Kidney glomerular epithelial cell (primary cell): ENCODE measurements around the gene SEMA6B.
"Not testable (repeated sequence)": the region's sequence is repeated elsewhere in the genome, so short reads cannot be mapped to it uniquely, and the experiment has no call there.

Source experiments
- DNase-seq: peaks from one replicate; lab custom pipeline; 2025; lab: John Stamatoyannopoulos, UW

Gene SEMA6B

DNA sequence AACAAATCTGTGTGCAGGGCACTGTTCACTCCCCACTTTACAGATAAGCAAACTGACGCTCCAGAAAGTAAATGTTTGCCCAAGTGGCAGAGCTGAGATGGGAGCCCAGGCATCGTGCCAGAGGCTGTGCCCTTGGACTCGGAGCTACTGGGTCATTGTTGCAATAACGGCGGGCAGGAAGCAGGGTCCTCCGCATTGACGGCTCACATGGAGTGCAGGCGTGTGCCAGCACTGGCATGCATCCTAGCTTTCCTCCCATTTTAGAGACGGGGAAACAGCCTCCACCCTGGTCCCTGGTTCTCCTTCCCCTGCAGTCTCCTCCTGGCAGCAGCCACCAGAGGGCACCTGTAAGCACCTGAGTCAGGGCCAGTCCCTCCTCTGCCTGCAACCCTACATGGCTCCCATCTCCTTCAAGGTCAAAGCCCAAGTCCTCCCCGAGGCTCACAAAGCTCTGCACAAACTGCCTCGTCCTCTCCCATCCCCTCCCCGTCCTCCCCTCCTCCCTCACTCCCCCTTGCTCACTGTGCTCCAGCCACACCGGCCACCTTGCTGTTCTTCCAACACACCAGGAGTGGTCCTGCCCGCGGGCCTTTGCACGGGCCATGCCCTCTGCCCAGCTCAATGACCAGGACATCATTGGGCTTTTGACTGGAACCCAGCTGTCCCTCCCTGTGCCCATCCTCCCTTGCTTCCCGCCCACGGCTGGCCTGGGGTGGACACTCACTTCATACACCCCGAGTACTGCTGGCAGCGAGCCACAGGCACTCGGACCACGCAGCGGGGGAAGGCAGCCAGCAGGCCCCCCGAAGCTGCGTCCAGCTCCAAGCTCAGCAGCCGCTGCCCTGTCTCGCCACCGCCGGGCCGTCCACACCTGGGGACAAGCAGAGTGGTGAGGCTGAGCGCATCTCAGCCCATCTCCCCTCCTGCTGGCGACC, 11.9 kb downstream of the SEMA6B start:
- DNase-seq, result no peak

DNA sequence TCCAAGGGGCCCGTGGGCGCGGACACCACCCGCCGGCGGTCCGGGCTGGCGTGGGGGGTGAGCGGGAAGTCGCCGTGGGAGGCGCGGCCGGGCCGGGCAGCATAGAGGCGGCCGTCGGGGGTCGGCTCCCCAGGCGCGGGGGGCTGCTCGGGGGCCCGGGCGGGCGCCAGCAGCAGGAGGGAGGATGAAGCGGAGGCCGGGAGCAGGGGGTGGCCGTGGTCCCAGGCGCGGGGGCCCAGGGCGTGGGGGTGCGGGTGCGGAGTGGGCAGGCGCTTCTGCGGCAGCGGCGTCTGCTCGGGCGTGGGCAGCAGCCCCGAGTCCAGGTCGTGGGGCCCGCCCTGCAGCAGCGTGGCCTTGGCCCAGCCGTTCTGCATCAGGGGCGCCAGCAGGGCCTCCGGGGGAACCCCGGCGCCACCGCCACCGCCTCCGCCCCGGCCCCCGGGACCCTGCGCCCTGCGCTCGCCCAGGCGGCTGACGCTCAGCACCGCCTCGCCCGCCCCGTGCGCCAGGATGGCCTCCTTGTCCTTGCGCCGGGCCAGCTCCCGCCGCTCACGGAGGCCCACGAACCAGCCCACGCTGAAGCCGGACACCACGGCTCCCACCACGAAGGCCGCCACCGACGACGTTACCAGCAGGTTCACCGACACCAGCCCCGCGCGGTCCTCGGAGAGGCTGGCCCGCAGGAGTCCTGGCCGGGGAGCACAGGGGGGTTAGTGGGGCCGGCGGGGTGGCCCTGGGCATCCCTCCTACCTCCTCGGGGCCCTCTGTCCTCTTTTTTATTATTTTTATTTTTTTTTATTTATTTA, 15.4 kb downstream of the SEMA6B start:
- DNase-seq, result no peak

DNA sequence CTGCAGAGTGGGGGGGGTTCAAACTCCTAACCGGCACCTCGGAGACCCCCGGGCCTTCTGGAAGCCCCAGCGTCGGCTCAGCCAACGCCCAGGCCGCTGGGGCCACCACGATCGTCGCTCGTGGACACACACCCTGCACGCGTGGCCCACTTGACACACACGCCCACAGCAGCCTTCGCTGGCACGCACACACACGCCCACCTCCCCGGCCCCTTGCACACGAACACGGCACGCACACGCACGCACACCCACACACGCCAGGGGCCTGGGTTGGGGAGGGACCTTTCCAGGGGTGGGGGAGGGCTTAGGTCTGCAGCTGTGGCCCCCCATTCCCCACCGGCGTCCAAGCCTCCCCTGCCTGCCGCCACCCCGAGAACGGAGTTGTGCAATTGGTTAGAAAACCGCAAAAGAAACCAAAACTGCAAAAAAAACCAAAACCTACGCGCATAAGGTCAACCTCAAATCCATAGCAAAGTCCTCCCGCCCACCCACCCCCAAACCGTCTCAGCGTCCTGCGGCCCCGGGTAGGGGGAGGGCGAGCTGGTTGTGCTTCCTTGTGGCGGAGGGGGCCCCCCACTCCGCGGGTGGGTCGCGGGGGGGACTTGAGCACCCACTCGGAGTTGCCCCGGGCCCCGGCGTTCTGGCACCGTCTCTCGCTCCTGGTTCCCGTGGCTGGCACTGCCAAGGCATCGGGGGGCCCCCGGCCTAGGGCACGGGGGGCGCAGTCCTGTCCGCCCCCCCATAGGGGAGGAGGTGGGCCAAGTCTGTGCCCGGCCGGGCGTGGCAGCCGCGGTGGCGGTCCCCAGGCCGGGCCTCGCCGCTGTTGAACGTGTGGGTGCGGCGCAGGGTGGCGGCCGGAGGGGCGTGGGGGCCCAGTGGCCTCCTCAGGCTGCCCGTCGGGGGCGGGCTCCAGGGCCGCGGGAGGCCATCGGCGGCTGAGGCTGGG, 16.3 kb downstream of the SEMA6B start:
- no peak for DNase-seq

DNA sequence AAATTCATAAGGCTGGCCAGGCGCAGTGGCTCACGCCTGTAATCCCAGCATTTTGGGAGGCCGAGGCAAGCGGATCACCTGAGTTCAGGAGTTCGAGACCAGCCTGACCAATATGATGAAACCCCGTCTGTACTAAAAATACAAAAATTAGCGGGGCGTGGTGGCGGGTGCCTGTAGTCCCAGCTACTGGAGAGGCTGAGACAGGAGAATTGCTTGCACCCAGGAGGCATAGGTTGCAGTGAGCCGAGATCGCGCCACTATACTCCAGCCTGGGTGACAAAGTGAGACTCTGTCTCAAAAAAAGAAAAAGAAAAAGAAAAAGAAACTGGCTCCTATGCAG, 17.7 kb downstream of the SEMA6B start:
- DNase-seq, result not testable (repeated sequence)

DNA sequence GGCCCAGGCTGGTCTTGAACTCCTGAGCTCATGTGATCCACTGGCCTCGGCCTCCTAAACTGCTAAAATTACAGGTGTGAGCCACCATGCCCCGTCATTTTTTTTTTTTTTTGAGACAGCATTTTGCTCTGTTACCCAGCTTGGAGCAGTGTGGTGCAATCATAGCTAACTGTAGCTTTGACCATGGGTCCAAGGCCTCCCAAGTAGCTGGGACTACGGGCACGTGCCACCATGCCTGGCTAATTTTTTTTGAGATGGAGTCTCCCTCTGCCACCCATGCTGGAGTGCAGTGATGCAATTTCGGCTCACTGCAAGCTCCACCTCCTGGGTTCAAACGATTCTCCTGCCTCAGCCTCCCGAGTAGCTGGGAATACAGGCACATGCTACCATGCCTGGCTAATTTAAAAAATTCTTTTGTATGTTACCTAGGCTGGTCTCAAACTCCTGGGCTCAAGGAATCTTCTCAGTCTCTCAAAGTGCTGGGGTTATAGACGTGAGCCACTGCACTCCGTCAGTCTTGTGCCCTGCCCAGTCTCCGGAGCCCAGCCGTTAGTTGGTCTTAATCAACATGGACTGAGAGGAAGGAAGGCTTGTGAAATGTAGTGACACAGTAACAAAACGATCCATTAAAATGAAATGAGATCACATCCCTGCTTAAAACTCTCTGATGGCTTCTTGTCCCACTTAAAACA, 18.2 kb downstream of the SEMA6B start:
- DNase-seq, result no peak

GRCh38 chr19:4539693-4540581, 19.5 kb downstream of the SEMA6B start, which contains the start of gene LRG1:
LRG1 (minus strand) TSS chr19:4540036; CDS start chr19:4540013, 23 bp downstream.
- DNase-seq, result no peak

- no peak for DNase-seq
These were observed 20.3 kb downstream of the SEMA6B start for GRCh38 chr19:4539169-4539692.

- DNase-seq, result no peak
These were observed 20.9 kb downstream of the SEMA6B start for GRCh38 chr19:4538601-4538954.

DNA sequence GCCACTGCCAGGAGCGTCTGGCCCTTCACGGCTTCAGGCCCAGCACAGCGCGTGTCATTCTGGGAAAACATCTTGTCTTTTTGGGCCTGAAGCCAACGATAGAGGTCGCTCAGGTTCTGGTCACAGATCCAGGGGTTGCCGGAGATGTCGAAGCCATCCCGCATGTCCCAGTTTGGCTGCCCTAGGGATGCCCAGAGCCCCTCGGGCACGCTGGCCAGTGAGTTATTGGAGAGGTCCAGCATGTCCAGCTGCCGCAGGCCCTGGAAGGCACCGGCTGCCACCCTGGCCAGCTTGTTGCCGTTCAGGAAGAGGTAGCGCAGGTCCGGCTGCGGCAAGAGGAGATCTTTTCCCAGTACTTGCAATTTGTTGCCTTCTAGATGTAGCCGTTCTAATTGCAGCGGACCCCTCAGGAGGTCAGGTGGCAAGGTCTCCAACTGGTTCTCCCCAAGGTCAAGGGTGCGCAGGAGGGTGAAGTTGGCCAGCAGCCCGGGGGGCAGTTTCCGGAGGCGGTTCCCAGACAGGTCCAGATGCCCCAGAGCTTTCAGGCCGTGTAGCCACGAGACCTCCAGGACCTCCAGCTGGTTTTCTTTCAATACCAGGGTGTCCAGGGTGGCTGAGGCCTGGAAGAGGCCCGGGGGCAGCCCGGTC, 21.4 kb downstream of the SEMA6B start:
- no peak for DNase-seq

- DNase-seq, result no peak
These were observed 22.7 kb downstream of the SEMA6B start for GRCh38 chr19:4536798-4537197.

- no peak for DNase-seq
These were observed 24.4 kb downstream of the SEMA6B start, which contains the start of gene PLIN5 for GRCh38 chr19:4534836-4535658. PLIN5 (minus strand) TSS chr19:4535224; CDS start chr19:4534074, 1,150 bp downstream.

DNA sequence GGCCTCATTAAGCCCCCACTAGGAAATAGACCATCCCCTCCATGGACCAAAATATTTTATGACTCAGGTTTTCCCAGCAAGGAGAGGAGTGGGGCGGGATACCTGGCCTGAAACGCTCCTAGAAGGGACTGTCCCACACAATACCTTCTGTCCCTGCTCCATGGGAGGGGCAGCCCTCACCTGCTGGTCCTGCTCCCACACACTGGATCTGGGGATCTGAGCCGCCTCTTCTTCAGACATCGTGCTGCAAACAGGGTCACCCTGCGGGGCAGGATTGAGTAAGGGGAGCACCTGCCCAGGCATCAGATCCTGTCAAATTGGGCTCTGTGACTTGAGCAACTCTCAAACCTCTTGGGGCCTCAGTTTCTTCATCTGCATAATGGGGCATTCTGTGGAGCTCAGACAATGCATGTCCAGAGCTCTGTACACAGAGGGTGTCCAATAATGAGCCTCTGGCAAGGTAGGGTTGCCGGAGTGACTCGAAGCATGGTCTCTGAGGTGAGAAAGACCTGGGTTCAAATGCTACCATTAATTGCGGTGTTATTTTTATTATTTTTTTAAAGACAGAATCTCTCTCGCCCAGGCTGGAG, 25.6 kb downstream of the SEMA6B start:
- no peak for DNase-seq

DNA sequence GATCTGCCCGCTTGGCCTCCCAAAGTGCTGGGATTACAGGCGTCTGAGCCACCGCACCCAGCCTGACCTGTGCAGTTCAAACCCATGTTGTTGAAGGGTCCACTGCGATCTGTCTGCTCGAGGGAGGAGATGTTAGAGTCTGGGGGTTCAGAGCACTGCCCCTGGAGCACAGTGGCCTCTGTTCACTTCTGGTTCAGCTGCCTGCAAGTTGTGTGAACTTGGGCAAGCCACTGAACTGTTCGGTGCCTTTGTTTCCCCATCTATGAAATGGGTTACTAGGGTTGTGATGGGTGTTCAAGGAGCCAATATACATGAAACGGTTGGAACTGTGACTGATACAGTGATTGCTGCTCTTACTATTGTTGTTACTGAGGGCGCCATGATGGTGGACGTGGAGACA, 26.1 kb downstream of the SEMA6B start:
- no peak for DNase-seq

DNA sequence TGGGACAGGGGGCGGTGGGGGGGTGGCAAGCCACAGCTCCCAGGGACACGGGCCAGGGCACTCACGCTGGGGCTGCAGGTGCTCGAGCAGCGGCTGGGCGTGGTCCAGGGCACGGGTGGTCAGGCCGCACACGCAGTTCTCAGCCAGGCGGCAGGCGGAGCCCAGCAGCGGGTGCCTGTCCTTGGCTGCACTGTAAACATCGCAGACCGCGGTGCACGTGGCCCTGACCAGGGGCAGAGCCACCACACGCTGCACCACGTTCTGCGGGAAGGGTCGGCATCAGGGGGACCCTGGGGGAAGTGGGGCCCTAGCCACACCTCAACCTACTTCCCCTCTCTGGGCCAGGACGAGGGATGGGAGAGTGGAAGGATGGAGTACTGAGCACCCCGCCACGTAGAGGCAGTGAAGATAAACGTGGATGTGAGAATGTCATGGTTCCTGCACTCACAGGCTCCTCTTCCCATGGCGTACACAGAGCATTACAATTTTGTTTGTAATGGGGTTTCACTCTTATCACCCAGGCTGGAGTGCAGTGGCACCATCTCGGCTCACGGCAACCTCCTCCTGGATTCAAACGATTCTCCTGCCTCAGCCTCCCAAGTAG, 27.8 kb downstream of the SEMA6B start:
- no peak for DNase-seq

- DNase-seq, result no peak
These were observed 29.5 kb downstream of the SEMA6B start for GRCh38 chr19:4529924-4530522.

DNA sequence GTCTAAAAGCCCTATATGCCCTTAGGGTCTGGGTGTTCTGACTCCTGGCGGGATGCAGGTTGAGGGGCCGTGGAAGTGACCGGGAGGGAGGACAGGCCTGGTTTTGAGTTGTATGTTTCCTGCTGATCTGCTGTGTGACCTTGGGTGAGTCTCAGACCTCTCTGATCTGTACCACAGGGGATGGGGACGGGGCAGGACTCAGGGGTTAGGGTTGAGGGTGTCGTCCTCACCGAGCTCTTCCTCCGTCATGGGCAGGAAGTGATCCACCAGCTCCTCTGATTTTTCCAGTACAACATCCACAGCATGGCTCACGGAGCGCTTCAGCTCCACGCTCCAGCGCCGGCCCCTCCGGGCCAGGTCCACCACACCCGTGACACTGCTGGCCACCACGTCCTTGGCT, 30.6 kb downstream of the SEMA6B start:
- DNase-seq, result no peak

DNA sequence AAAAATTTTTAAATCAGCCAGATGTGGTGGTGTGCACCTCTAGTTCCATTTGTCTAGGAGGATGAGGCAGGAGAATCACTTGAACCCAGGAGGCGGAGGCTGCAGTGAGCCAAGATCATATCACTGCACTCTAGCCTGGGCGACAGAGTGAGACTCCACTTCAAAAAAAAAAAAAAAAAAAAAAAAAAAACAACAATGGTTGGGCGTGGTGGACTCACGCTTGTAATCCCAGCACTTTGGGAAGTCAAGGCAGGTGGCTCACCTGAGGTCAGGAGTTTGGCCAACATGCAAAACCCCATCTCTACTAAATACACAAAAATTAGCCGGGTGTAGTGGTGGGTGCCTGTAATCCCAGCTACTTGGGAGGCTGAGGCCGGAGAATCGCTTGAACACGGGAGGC, 32.1 kb downstream of the SEMA6B start:
- not testable (repeated sequence) for DNase-seq
